Measurements from ENCODE around the gene TMEM62. TPM values are rescaled to one million over a fixed set of nuclear protein-coding genes. Genes with fewer than 3 reads are reported as not detected.
"Not testable (repeated sequence)": the region's sequence is repeated elsewhere in the genome, so short reads cannot be mapped to it uniquely, and the experiment has no call there.

The TMEM62 gene
- total RNA-seq, 4 donors from 2014 or later, result 16.6 to 32.9 (median 21.0) TPM

DNA sequence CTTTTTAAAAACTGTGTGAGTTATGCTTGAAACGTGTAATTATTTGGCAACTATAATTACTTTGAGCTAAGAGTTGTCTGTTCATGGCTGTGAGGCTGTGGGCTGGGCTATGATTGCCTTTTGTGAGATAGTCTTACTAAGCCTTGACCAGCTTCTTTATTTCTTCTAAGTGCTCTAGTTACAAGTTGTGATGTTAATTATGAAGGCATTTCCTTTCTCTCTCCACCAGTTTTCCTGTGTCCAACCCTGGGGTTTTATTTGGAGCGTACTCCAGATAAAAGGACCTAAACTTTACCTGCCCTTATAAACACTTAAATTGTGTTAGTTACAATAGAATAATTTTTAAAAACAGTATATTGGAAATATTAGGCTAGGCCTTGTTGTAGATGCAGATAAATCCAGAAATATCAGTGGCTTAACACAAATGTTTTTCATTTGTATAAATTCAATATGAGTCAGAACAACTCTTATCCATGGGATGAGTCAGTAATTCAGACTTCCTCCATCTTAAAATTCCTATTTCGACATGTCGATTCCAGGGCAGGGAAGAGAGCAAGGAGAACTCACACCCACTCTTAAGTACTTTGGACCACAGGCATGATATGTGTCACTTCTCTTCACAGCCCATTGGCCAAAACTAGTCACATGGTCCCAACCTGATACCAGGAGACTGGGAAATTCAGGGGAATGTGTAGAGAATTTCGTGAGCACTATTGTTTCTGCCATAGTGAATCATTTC lies 17.0 kb downstream of the TMEM62 start:
- ATAC-seq (ENCODE audit: low FRiP score) (peak; percentile 64), DNase-seq (ENCODE audit: low spot score) (no peak)
- TF ChIP-seq, protein P1, sequence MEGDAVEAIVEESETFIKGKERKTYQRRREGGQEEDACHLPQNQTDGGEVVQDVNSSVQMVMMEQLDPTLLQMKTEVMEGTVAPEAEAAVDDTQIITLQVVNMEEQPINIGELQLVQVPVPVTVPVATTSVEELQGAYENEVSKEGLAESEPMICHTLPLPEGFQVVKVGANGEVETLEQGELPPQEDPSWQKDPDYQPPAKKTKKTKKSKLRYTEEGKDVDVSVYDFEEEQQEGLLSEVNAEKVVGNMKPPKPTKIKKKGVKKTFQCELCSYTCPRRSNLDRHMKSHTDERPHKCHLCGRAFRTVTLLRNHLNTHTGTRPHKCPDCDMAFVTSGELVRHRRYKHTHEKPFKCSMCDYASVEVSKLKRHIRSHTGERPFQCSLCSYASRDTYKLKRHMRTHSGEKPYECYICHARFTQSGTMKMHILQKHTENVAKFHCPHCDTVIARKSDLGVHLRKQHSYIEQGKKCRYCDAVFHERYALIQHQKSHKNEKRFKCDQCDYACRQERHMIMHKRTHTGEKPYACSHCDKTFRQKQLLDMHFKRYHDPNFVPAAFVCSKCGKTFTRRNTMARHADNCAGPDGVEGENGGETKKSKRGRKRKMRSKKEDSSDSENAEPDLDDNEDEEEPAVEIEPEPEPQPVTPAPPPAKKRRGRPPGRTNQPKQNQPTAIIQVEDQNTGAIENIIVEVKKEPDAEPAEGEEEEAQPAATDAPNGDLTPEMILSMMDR (IDR thresholded peaks at IDR 0.05), result no peak

DNA sequence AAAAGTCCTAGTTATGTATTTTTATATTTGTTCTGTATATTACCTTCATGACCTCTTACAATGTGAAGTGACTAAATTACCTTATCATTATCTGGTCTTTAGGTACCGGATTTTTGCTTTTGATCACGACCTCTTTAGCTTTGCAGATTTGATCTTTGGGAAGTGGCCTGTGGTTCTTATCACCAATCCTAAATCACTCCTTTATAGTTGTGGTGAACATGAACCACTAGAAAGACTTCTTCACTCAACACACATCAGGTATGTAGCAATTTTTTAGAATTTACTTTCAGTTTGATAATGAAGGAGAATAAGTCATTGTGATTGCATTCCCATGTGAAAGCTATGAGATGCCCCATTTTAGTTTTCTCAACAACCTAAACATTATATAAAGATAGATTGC lies 18.3 kb downstream of the TMEM62 start:
- DNase-seq (ENCODE audit: low spot score) (no peak), ATAC-seq (ENCODE audit: low FRiP score) (no peak)
- TF ChIP-seq, protein P1 (IDR thresholded peaks at IDR 0.05), result no peak

DNA sequence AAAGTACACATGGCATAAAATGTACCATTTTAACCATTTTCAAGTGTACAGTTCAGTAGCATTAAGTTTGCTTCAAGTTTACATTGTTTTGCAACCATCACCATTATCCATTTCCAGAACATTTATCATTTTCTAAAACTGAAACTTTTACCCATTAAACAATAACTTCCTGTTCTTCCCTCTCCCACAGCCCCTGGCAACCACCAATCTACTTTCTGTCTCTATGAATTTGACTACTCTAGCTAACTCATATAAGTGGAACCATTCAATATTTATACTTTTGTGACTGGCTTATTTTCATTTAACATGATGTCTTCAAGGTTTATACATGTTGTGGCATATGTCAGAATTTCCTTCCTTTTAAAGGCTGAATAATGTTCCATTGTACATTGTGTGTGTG lies 19.9 kb downstream of the TMEM62 start:
- ATAC-seq (ENCODE audit: low FRiP score), result no peak
- TF ChIP-seq, protein P1 (IDR thresholded peaks at IDR 0.05), result no peak
- no peak for DNase-seq (ENCODE audit: low spot score)

DNA sequence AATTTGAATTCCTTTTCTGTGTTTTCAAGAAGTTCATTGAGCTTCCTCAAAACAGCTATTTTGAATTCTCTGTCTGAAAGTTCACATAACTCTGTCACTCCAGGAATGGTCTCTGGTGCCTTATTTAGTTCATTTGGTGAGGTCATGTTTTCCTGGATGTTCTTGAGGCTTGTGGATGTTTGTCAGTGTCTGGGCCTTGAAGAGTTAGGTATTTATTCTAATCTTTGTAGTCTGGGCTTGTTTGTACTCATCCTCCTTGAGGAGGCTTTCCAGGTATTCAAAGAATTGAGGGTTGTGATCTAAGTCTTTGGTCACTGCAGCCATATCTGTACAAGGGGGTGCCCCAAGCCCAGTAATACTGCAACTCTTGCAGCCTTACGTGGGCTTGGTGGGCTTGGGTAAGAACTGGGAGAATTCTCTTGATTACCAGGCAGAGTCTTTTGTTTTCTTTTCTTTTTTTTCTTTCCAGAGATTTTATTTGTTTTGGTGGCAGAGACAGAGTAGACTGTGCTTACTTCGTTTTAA lies 32.5 kb downstream of the TMEM62 start:
- DNase-seq (ENCODE audit: low spot score), result no peak
- TF ChIP-seq, protein P1 (IDR thresholded peaks at IDR 0.05), result no peak
- no peak for ATAC-seq (ENCODE audit: low FRiP score)

DNA sequence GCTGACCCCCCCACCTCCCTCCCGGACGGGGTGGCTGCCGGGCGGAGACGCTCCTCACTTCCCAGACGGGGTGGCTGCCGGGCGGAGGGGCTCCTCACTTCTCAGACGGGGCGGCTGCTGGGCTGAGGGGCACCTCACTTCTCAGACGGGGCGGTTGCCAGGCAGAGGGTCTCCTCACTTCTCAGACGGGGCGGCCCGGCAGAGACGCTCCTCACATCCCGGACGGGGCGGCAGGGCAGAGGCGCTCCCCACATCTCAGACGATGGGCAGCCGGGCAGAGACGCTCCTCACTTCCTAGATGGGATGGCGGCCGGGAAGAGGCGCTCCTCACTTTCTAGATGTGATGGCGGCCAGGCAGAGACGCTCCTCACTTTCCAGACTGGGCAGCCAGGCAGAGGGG lies 33.9 kb downstream of the TMEM62 start:
- not testable (repeated sequence) for ATAC-seq (ENCODE audit: low FRiP score); DNase-seq (ENCODE audit: low spot score)

DNA sequence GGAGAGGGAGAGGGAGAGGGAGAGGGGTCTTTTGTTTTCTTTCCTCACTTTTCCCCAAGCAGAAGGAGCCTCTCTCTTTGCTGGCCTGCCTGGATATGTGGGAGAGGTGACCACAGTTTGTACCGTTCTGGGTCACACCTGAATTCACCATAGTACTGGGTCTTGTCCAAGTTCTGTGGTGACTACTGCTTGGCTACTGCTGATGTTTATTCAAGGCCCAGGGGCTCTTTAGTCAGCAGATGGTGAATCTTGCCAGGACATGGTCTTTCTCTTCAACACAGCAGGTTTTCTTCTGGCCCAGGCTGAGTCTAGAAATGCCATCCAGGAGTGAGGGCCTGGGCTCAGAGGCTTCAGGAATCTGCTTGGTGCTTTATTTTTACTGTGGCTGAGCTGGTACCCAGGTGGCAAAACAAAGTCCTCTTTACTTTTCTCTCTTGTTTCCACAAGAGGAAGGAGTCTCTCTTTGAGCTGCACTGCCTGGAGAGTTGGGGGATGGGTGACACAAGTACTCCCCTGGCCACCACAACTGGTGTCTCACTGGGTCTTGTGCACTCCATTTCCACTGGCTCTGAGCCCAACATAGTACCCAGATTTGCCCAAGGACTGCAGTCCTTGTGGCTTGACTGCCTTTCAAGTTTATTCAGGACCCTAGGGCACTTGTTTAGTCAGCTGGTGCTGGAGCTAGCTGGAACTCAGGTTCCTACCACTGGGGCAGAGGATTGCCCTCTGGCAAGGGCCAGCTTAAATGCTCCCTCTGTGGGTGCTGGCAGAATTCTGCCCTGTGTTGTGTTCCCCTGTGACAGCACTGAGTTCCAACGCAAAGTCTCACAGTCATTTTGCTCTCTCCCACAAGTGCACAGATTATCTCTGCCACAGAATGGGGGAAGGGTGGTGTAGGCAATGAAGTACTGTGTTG lies 35.1 kb downstream of the TMEM62 start:
- TF ChIP-seq, protein P1 (IDR thresholded peaks at IDR 0.05), result no peak
- ATAC-seq (ENCODE audit: low FRiP score) (no peak), DNase-seq (ENCODE audit: low spot score) (no peak)

DNA sequence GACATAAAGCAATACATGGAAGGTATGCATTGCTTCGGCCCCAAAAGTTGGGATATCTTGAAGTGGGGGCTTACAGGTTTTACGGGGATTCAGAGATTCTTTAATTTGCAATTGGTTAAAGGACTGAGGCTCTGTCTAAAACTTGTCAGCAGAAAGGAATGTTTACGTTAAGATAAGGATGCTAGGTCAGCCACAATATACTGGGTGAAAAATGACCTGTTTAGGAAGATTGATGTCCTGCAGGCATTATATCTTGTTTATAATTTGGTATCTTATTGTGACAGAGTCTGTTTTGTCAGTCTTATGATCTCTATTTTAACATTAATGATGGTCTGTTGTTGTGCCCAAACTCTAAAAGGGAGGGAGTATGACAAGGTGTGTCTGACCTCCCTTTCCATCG lies 36.5 kb downstream of the TMEM62 start:
- TF ChIP-seq, protein P1 (IDR thresholded peaks at IDR 0.05), result no peak
- ATAC-seq (ENCODE audit: low FRiP score), result no peak
- DNase-seq (ENCODE audit: low spot score), result no peak

DNA sequence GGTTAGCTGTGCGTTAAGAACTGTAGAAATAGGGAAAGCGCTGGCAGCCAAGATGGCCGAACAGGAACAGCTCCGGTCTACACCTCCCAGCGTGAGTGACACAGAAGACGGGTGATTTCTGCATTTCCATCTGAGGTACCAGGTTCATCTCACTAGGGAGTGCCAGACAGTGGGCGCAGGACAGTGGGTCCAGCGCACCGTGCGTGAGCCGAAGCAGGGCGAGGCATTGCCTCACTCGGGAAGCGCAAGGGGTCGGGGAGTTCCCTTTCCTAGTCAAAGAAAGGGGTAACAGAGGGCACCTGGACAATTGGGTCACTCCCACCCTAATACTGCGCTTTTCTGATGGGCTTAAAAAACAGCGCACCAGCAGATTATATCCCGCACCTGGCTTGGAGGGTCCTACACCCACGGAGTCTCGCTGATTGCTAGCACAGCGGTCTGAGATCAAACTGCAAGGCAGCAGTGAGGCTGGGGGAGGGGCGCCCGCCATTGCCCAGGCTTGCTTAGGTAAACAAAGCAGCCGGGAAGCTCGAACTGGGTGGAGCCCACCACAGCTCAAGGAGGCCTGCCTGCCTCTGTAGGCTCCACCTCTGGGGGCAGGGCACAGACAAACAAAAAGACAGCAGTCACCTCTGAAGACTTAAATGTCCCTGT lies 42.4 kb downstream of the TMEM62 start:
- ATAC-seq (ENCODE audit: low FRiP score), result not testable (repeated sequence)

DNA sequence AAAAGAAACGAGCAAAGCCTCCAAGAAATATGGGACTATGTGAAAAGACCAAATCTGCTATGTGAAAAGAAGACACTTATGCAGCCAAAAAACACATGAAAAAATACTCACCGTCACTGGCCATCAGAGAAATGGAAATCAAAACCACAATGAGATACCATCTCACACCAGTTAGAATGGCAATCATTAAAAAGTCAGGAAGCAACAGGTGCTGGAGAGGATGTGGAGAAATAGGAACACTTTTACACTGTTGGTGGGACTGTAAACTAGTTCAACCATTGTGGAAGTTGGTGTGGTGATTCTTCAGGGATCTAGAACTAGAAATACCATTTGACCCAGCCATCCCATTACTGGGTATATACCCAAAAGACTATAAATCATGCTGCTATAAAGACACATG lies 43.8 kb downstream of the TMEM62 start:
- ATAC-seq (ENCODE audit: low FRiP score); DNase-seq (ENCODE audit: low spot score): not testable (repeated sequence)

More for the DNA sequence above, 42.4 kb downstream of the TMEM62 start:
- DNase-seq (ENCODE audit: low spot score), result not testable (repeated sequence)

Data from omental fat pad (tissue), 4 donors.